Stimulated activated naive CD8-positive, alpha-beta T cell treated with anti-CD3 and anti-CD28 coated beads, Interleukin-15, Interleukin-2, amounts not matched to agents 100 ng/mL and 50 ng/mL, for 24 hours (primary cell): ENCODE data around the gene KPNA2.

Experiments used
- H3K27ac Mint-ChIP-seq: one replicate; pipeline ENCODE4 v1.8.0; 2021; ENCODE audit warnings: mild to moderate bottlenecking, mixed read lengths
- H3K27me3 Mint-ChIP-seq: one replicate; pipeline ENCODE4 v1.8.0; 2021; ENCODE audit warnings: mixed read lengths
- H3K36me3 Mint-ChIP-seq: one replicate; pipeline ENCODE4 v1.8.0; 2021; ENCODE audit warnings: low read depth, mixed read lengths
- H3K4me1 Mint-ChIP-seq: one replicate; pipeline ENCODE4 v1.8.0; 2021; ENCODE audit warnings: low read depth, mixed read lengths
- H3K4me3 Mint-ChIP-seq: one replicate; pipeline ENCODE4 v1.8.0; 2021; ENCODE audit warnings: mild to moderate bottlenecking, mixed read lengths
- H3K9me3 Mint-ChIP-seq: one replicate; pipeline ENCODE4 v1.8.0; 2021; ENCODE audit warnings: mixed read lengths

KPNA2 gene

DNA sequence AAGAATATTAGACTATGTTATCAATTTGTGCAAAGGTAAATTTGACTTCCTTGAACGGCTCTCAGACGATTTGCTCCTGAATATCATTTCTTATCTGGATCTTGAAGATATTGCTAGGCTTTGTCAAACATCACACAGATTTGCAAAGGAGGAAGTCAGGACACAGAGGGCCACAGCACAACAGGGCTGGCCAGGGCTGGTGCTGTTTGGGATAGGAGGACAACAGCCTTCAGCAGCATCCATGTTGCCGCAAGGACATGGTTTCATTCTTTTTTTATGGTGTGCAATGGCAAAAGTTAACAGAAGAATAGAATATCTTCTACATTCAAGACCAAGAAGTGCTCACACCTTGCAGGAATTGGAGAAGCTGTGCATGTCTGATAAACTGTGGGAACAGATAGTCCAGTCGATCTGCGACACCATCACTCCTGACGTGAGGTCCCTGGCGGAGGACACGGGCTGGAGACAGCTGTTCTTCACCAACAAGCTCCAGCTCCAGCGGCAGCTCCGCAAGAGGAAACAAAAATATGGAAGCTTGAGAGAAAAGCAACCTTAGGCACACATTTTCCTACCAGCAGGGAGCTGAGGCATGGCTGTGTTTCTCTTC, 59.8 kb downstream of the KPNA2 start:
- Mint-ChIP-seq H3K4me3 (no peak overlapping the region), H3K27me3 (no peaks in the 10 kb centered on the region), H3K27ac (no peak overlapping the region), H3K36me3 (no peaks in the 10 kb centered on the region), H3K9me3 (no peaks in the 10 kb centered on the region), H3K4me1 (peaks cover 2% of the 10 kb centered on the region)

DNA sequence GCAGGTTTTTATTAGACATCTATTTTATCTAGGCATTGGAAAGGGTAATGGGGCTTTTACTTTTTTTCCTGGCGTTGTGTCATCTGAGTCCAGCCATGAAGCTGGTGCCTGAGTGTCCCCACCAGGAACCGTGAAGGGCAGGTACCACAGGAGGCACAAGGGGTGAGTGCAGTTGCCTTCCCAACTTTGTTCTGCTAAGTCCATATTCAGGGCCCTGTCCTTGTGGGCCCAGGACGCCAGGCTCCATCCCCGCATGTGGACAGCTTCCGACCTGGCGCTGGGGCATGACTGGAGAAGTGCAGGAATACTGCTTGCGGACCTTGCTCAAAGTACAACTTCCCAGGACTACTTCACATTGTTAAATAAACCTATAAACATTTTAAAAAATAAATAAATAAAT, 60.6 kb downstream of the KPNA2 start:
- no peak overlapping the region for H3K4me3 Mint-ChIP-seq
- peaks cover 10% of the 10 kb centered on the region for H3K4me1 Mint-ChIP-seq
- H3K9me3 Mint-ChIP-seq: no peaks in the 10 kb centered on the region
- H3K27ac Mint-ChIP-seq: no peak overlapping the region
- no peaks in the 10 kb centered on the region for H3K36me3 Mint-ChIP-seq
- no peaks in the 10 kb centered on the region for H3K27me3 Mint-ChIP-seq
